Neuronal stem cell (in vitro differentiated cells): ENCODE data around the gene MAPRE3.

Source experiments
- DNase-seq: peaks from one replicate; pipeline ENCODE4 v3.0.0-alpha.2; 2013; ENCODE audit warnings: low spot score
- H2AFZ ChIP-seq: one replicate; pipeline ENCODE4 v1.6.1; 2013; ENCODE audit warnings: mild to moderate bottlenecking, low read length, inconsistent platforms
- H2AK5ac ChIP-seq: 2 replicates; pipeline ENCODE4 v1.6.1; 2013; ENCODE audit warnings: low read depth, mild to moderate bottlenecking, inconsistent platforms, low read length, moderate library complexity, mixed read lengths
- H2BK120ac ChIP-seq: 2 replicates; pipeline ENCODE4 v1.6.1; 2013; ENCODE audit warnings: low read depth, mild to moderate bottlenecking, inconsistent platforms, low read length, moderate library complexity, mixed read lengths
- H2BK12ac ChIP-seq: one replicate; pipeline ENCODE4 v1.6.1; 2013; ENCODE audit warnings: low read length, inconsistent platforms
- H2BK15ac ChIP-seq: 2 replicates; pipeline ENCODE4 v1.6.1; 2013; ENCODE audit warnings: mild to moderate bottlenecking, low read length, inconsistent platforms, mixed read lengths
- H2BK5ac ChIP-seq: one replicate; pipeline ENCODE4 v1.6.1; 2013; ENCODE audit warnings: inconsistent platforms, mild to moderate bottlenecking, low read length, moderate library complexity
- H3K14ac ChIP-seq: one replicate; pipeline ENCODE4 v1.6.1; 2013; ENCODE audit warnings: low read length, inconsistent platforms
- H3K18ac ChIP-seq: 2 replicates; pipeline ENCODE4 v1.6.1; 2013; ENCODE audit warnings: low read length, inconsistent platforms
- H3K23ac ChIP-seq: 2 replicates; pipeline ENCODE4 v1.6.1; 2013; ENCODE audit warnings: low read depth, mild to moderate bottlenecking, mixed read lengths, low read length, inconsistent platforms; ENCODE audit not compliant: poor library complexity
- H3K27ac ChIP-seq: replicated peaks from 3 replicates; pipeline ENCODE4 v1.5.1; 2013; ENCODE audit warnings: low read length, inconsistent platforms
- H3K27me3 ChIP-seq, 3 experiments: 2 replicates each; pipeline ENCODE4 v1.6.1; 2013; ENCODE audit warnings: low read length in 3 of 3, mild to moderate bottlenecking in 2 of 3, inconsistent platforms in 1 of 3, low read depth in 1 of 3, mixed read lengths in 1 of 3, moderate library complexity in 1 of 3; ENCODE audit not compliant: control insufficient read depth in 3 of 3, insufficient read depth in 3 of 3
- H3K36me3 ChIP-seq, 2 donors: replicated peaks in 1 of 2; 2 replicates each; pipeline ENCODE4 v1.6.1; 2013; ENCODE audit warnings: low read length in 2 of 2; ENCODE audit not compliant: control insufficient read depth in 2 of 2, insufficient read depth in 2 of 2
- H3K4ac ChIP-seq: 2 replicates; pipeline ENCODE4 v1.6.1; 2013; ENCODE audit warnings: inconsistent platforms, mild to moderate bottlenecking, low read length, moderate library complexity
- H3K4me1 ChIP-seq, 2 donors: 1 replicate in 1 of 2; 2 replicates in 1 of 2; pipeline ENCODE4 v1.6.1; 2013; ENCODE audit warnings: low read length in 2 of 2, low read depth in 1 of 2; ENCODE audit not compliant: control insufficient read depth in 2 of 2, insufficient read depth in 1 of 2
- H3K4me2 ChIP-seq: one replicate; pipeline ENCODE4 v1.6.1; 2013; ENCODE audit warnings: mild to moderate bottlenecking, low read length, inconsistent platforms; ENCODE audit not compliant: insufficient read depth, poor library complexity, severe bottlenecking
- H3K4me3 ChIP-seq, 2 donors: 2 replicates each; pipeline ENCODE4 v1.5.1; 2013; ENCODE audit warnings: low read length in 2 of 2, mild to moderate bottlenecking in 2 of 2, inconsistent platforms in 1 of 2, moderate library complexity in 1 of 2
- H3K79me1 ChIP-seq: one replicate; pipeline ENCODE4 v1.6.1; 2013; ENCODE audit warnings: low read depth, mild to moderate bottlenecking, inconsistent platforms, low read length, moderate library complexity
- H3K9ac ChIP-seq: one replicate; pipeline ENCODE4 v1.6.1; 2013; ENCODE audit warnings: mild to moderate bottlenecking, low read depth, low read length, inconsistent platforms; ENCODE audit not compliant: poor library complexity
- H3K9me3 ChIP-seq, 2 donors: replicated peaks in 1 of 2; 2 replicates each; pipeline versions ENCODE3 to v1.6.1; 2013; ENCODE audit warnings: low read length in 2 of 2, mild to moderate bottlenecking in 2 of 2, inconsistent platforms in 1 of 2, low read depth in 1 of 2, mixed read lengths in 1 of 2, moderate library complexity in 1 of 2; ENCODE audit not compliant: control insufficient read depth in 2 of 2, insufficient read depth in 1 of 2
- H4K8ac ChIP-seq: one replicate; pipeline ENCODE4 v1.6.1; 2013; ENCODE audit warnings: low read depth, mild to moderate bottlenecking, inconsistent platforms, low read length, moderate library complexity
- H4K91ac ChIP-seq: one replicate; pipeline ENCODE4 v1.6.1; 2013; ENCODE audit warnings: low read length, low read depth, mild to moderate bottlenecking, inconsistent platforms; ENCODE audit not compliant: poor library complexity
- WGBS, 2 donors: extraction: QIAGEN DNeasy Blood & Tissue Kit; methylation state at CpG; one replicate each; pipeline ENCODE4 v1.1.7; 2013; ENCODE audit warnings: missing lambda C conversion rate in 2 of 2, mixed read lengths in 1 of 2; ENCODE audit not compliant: insufficient read length in 2 of 2, insufficient replicate concordance in 1 of 2; ENCODE audit errors: extremely low coverage in 2 of 2; 5-methylcytosine and 5-hydroxymethylcytosine counted together

Gene MAPRE3

DNA sequence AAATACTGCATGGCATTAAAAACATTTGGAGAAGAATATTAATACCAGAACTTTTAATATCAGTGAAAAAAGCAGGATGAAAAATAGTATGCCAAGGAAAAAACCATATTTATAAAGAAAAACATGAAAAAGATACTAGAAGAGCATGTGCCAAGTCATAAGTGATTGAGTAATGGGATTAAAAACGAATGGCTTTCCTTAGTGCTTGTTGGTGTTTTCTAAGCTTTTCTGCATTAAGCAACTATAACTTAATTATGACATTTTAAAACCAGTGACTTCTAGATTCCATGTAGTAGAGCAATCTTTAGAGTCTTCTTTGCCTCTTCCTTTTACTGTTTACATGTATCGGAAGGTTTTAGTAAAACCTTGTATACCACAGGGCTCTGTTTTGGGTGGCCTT is 6.6 kb downstream of the MAPRE3 start:
- no peak overlapping the region for H3K27ac ChIP-seq

DNA sequence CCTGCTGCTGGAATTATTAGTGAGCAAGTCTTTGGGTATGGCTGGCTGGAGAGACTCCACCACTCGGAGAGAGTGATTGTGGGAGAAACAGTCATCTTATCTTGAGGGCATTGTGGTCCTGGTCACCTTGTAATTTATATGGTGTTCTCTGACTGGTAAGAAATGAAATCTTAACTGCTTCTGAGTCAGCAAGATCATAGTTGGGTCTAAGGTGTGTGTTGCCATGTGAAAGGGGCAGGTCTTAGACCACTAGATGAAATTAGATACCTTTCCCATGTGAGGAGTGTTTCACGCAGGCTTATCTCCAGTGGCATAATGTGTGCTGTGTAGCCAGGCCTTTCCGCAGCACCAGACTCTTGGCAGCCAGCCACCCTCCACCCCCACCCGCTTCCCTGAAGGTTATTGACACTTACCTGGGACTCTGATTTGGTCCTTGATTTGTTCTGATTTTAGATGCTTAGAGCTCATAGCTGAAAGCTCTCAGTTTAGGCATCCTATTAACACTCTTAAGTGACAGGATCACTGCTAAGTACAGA is 7.7 kb downstream of the MAPRE3 start:
- Histone ChIP-seq H4K8ac (no peak overlapping the region), H3K9me3 (no peaks in the 10 kb centered on the region), H3K23ac (no peak overlapping the region), H2BK12ac (no peak overlapping the region), H3K4me1 (no peaks in the 10 kb centered on the region), H3K9ac (no peak overlapping the region), H3K18ac (no peak overlapping the region), H4K91ac (no peak overlapping the region), H3K4ac (no peak overlapping the region), H2AK5ac (no peak overlapping the region), H3K4me3 (no peak overlapping the region), H2BK5ac (no peak overlapping the region), H3K4me2 (no peak overlapping the region), H3K14ac (no peak overlapping the region), H3K36me3 (no peaks in the 10 kb centered on the region), H2BK15ac (no peak overlapping the region), H2BK120ac (no peak overlapping the region), H2AFZ (no peak overlapping the region), H3K27ac (no peak overlapping the region), H3K27me3 (no peaks in the 10 kb centered on the region), H3K79me1 (no peaks in the 10 kb centered on the region)
- no peak for DNase-seq
- no CpG with 5 or more reads among the region's 4 CpGs for WGBS, 2 donors

More for the DNA sequence above, 6.6 kb downstream of the MAPRE3 start:
- Histone ChIP-seq H3K4ac (no peak overlapping the region), H3K9me3 (no peaks in the 10 kb centered on the region), H2AFZ (no peak overlapping the region), H3K18ac (no peak overlapping the region), H3K9ac (no peak overlapping the region), H3K4me2 (no peak overlapping the region), H3K27me3 (no peaks in the 10 kb centered on the region), H4K91ac (no peak overlapping the region), H3K36me3 (no peaks in the 10 kb centered on the region), H3K23ac (no peak overlapping the region), H3K79me1 (no peaks in the 10 kb centered on the region), H2BK12ac (no peak overlapping the region), H3K14ac (no peak overlapping the region), H4K8ac (no peak overlapping the region), H2BK120ac (no peak overlapping the region), H2BK5ac (no peak overlapping the region), H2BK15ac (no peak overlapping the region), H3K4me3 (no peak overlapping the region), H2AK5ac (no peak overlapping the region), H3K4me1 (peaks cover 0 to 3% of the 10 kb centered on the region in 2 donors)
- no peak for DNase-seq
- no CpG with 5 or more reads among the region's 2 CpGs for WGBS, 2 donors

DNA sequence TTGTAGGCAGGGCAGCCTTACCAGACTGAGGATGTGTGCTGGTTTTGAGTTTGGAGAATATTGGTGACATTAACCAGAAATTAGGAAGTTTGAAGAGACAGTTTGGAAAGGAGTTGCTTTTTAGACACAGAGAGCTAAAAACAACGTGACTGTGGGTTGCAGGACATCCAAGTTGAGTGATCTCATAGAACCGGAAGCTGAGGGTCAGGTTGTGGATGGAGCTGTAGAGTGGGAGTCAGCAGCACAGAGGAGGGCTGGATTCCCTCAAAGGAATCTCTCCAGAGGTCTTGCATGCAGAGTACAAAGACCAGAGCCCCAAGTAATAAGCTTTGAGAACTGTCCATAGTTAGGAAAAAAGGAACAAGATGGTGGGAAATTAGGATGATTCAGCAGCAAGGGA is 9.3 kb downstream of the MAPRE3 start:
- Histone ChIP-seq H2BK12ac (no peak overlapping the region), H3K4me3 (no peak overlapping the region), H3K4me1 (no peaks in the 10 kb centered on the region), H3K14ac (no peak overlapping the region), H2BK120ac (no peak overlapping the region), H3K79me1 (no peaks in the 10 kb centered on the region), H2AFZ (no peak overlapping the region), H4K8ac (no peak overlapping the region), H2BK5ac (no peak overlapping the region), H2BK15ac (no peak overlapping the region), H3K27ac (no peak overlapping the region), H3K27me3 (no peaks in the 10 kb centered on the region), H3K18ac (no peak overlapping the region), H3K4me2 (no peak overlapping the region), H4K91ac (no peak overlapping the region), H3K36me3 (no peaks in the 10 kb centered on the region), H3K23ac (no peak overlapping the region), H3K4ac (no peak overlapping the region), H3K9ac (no peak overlapping the region), H3K9me3 (no peaks in the 10 kb centered on the region), H2AK5ac (no peak overlapping the region)
- DNase-seq = no peak
- no CpG with 5 or more reads among the region's 2 CpGs for WGBS, 2 donors

DNA sequence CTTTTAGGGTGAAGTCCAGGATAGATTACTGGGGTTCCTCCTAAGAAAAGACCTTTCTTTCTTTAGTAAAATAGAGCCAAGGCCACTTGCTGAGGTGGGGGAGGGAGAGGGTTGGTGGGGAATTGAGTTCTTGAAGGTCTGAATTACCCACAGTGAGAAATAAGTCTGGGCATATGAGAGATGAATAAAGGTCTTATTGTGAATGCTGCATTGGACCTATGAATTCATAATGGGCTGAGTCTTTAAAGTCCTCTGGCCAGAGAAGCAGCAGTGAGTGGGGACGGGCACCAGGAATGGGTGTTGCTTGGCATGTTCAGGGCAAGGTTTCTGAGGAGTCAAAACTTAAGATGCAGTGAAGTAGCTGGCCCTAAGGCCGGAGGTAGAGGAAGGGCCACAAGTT is 10.5 kb downstream of the MAPRE3 start:
- no CpG with 5 or more reads among the region's 2 CpGs for WGBS, 2 donors
- H3K4me3 ChIP-seq = no peak overlapping the region
- no peak overlapping the region for H3K4me2 ChIP-seq
- no peak for DNase-seq
- H4K8ac ChIP-seq = no peak overlapping the region
- no peak overlapping the region for H2BK15ac ChIP-seq
- no peak overlapping the region for H3K9ac ChIP-seq
- no peak overlapping the region for H2BK12ac ChIP-seq
- H3K36me3 ChIP-seq = no peaks in the 10 kb centered on the region
- H2AFZ ChIP-seq = no peak overlapping the region
- no peak overlapping the region for H4K91ac ChIP-seq
- no peak overlapping the region for H3K14ac ChIP-seq
- H3K27ac ChIP-seq = no peak overlapping the region
- no peaks in the 10 kb centered on the region for H3K27me3 ChIP-seq
- no peaks in the 10 kb centered on the region for H3K9me3 ChIP-seq
- H2BK120ac ChIP-seq = no peak overlapping the region
- no peak overlapping the region for H3K4ac ChIP-seq
- H2BK5ac ChIP-seq = no peak overlapping the region
- H3K4me1 ChIP-seq = no peaks in the 10 kb centered on the region
- H3K79me1 ChIP-seq = no peaks in the 10 kb centered on the region
- no peak overlapping the region for H2AK5ac ChIP-seq
- no peak overlapping the region for H3K18ac ChIP-seq
- no peak overlapping the region for H3K23ac ChIP-seq
